Measurements from ENCODE around the gene DCDC2.

- TF ChIP-seq CTCF (IDR thresholded peaks at IDR 0.05) (no peak), EP300 (IDR thresholded peaks at IDR 0.05; ENCODE audit: low read depth) (no peak), POLR2AphosphoS5 (IDR thresholded peaks at IDR 0.05) (no peak)
Observed at GRCh38 chr6:24296944-24297343, 60.9 kb downstream of the DCDC2 start.

Measured in transverse colon (tissue), 4 donors.